Measurements from ENCODE around the gene APBA1. TPM values are rescaled to one million over a fixed set of nuclear protein-coding genes. Genes with fewer than 3 reads are reported as not detected.
"Not testable (repeated sequence)": the region's sequence is repeated elsewhere in the genome, so short reads cannot be mapped to it uniquely, and the experiment has no call there.

The APBA1 gene
- total RNA-seq, 1 donor from 2014 or later, result 14.9 TPM

- intact Hi-C loops (cut with micrococcal nuclease), result loop anchor here (5.0 kb wide), 1 partner anchor 67 kb away; no protein-coding TSS in a partner anchor
These were observed 63.0 kb downstream of the APBA1 start for GRCh38 chr9:69609156-69609555.

- intact Hi-C loops (cut with micrococcal nuclease), result loop anchor here (5.0 kb wide), 1 partner anchor 64 kb away; no protein-coding TSS in a partner anchor
These were observed 66.1 kb downstream of the APBA1 start for GRCh38 chr9:69606089-69606488.

- intact Hi-C loops (cut with micrococcal nuclease), result loop anchor here (5.0 kb wide), 1 partner anchor 63 kb away; no protein-coding TSS in a partner anchor
These were observed 66.8 kb downstream of the APBA1 start for GRCh38 chr9:69605406-69605805.

- intact Hi-C loops (cut with micrococcal nuclease), result loop anchor here (5.0 kb wide), 1 partner anchor 62 kb away; no protein-coding TSS in a partner anchor
These were observed 67.5 kb downstream of the APBA1 start for GRCh38 chr9:69604568-69605219.

GRCh38 chr9:69603656-69604055 lies 68.5 kb downstream of the APBA1 start:
- intact Hi-C loops (cut with micrococcal nuclease), result no loop called here

GRCh38 chr9:69602773-69603172 lies 69.4 kb downstream of the APBA1 start:
- intact Hi-C loops (cut with micrococcal nuclease), result no loop called here

- intact Hi-C loops (cut with micrococcal nuclease), result no loop called here
These were observed 70.5 kb downstream of the APBA1 start for GRCh38 chr9:69601698-69602097.

GRCh38 chr9:69600314-69601047 lies 71.7 kb downstream of the APBA1 start:
- intact Hi-C loops (cut with micrococcal nuclease), result no loop called here

GRCh38 chr9:69599232-69599971 lies 72.8 kb downstream of the APBA1 start:
- intact Hi-C loops (cut with micrococcal nuclease), result no loop called here

GRCh38 chr9:69596906-69597305 lies 75.3 kb downstream of the APBA1 start:
- intact Hi-C loops (cut with micrococcal nuclease), result not testable (repeated sequence)

GRCh38 chr9:69594180-69594579 lies 78.0 kb downstream of the APBA1 start:
- intact Hi-C loops (cut with micrococcal nuclease), result no loop called here

GRCh38 chr9:69593756-69594155 lies 78.4 kb downstream of the APBA1 start:
- intact Hi-C loops (cut with micrococcal nuclease), result no loop called here

- intact Hi-C loops (cut with micrococcal nuclease), result no loop called here
These were observed 78.9 kb downstream of the APBA1 start for GRCh38 chr9:69593301-69593700.

- intact Hi-C loops (cut with micrococcal nuclease), result no loop called here
These were observed 81.9 kb downstream of the APBA1 start for GRCh38 chr9:69590266-69590665.

- intact Hi-C loops (cut with micrococcal nuclease), result no loop called here
These were observed 83.0 kb downstream of the APBA1 start for GRCh38 chr9:69589156-69589555.

- intact Hi-C loops (cut with micrococcal nuclease), result no loop called here
These were observed 86.6 kb downstream of the APBA1 start for GRCh38 chr9:69585571-69585970.

GRCh38 chr9:69584759-69585158 lies 87.4 kb downstream of the APBA1 start:
- intact Hi-C loops (cut with micrococcal nuclease), result no loop called here

- intact Hi-C loops (cut with micrococcal nuclease), result no loop called here
These were observed 88.4 kb downstream of the APBA1 start for GRCh38 chr9:69583645-69584234.

- intact Hi-C loops (cut with micrococcal nuclease), result no loop called here
These were observed 89.5 kb downstream of the APBA1 start for GRCh38 chr9:69582544-69583297.

GRCh38 chr9:69582018-69582417 lies 90.2 kb downstream of the APBA1 start:
- intact Hi-C loops (cut with micrococcal nuclease), result no loop called here

Data from T-helper 1 cell treated with Interleukin-12 subunit alpha and Interleukin-12 subunit beta and Interleukin-4 antibody, amounts not matched to agents 30 ng/mL and 1 ng/mL, for 36 hours (primary cell).